Activated T-cell treated with anti-CD3 and anti-CD28 coated beads, Interleukin-2, amount 50 U/mL, for 1 hour (primary cell): ENCODE measurements around the gene MYBPC2.
A peak's percentile ranks its signal among the peaks of the same experiment; 100 is the strongest.

Source experiments
- DNase-seq: peaks from one replicate; pipeline ENCODE4 v3.0.0-alpha.2; 2020

MYBPC2 gene

GRCh38 chr19:50482916-50483315 lies 50.2 kb downstream of the MYBPC2 start:
- DNase-seq, result no peak

GRCh38 chr19:50485284-50485955 lies 52.7 kb downstream of the MYBPC2 start:
- no peak for DNase-seq

GRCh38 chr19:50486823-50487515 lies 54.3 kb downstream of the MYBPC2 start:
- peak; percentile 59 for DNase-seq

- DNase-seq, result no peak
Measured at GRCh38 chr19:50488389-50489194, 55.9 kb downstream of the MYBPC2 start.

- DNase-seq, result no peak
Measured at GRCh38 chr19:50489461-50490011, 56.8 kb downstream of the MYBPC2 start.

- no peak for DNase-seq
Measured at GRCh38 chr19:50490411-50490811, 57.7 kb downstream of the MYBPC2 start.

GRCh38 chr19:50490991-50491472 lies 58.3 kb downstream of the MYBPC2 start:
- no peak for DNase-seq

- no peak for DNase-seq
Measured at GRCh38 chr19:50492303-50493052, 59.8 kb downstream of the MYBPC2 start.

GRCh38 chr19:50493171-50493570 lies 60.5 kb downstream of the MYBPC2 start:
- DNase-seq, result no peak

GRCh38 chr19:50494186-50495019 lies 61.7 kb downstream of the MYBPC2 start:
- no peak for DNase-seq

- DNase-seq, result no peak
Measured at GRCh38 chr19:50495020-50495531, 62.4 kb downstream of the MYBPC2 start.

- no peak for DNase-seq
Measured at GRCh38 chr19:50496189-50497021, 63.7 kb downstream of the MYBPC2 start.

GRCh38 chr19:50497022-50497405 lies 64.3 kb downstream of the MYBPC2 start:
- DNase-seq, result no peak

GRCh38 chr19:50498219-50499056 lies 65.7 kb downstream of the MYBPC2 start:
- DNase-seq, result no peak

- no peak for DNase-seq
Measured at GRCh38 chr19:50500060-50500752, 67.5 kb downstream of the MYBPC2 start.

GRCh38 chr19:50500753-50501151 lies 68.1 kb downstream of the MYBPC2 start:
- DNase-seq, result no peak

- no peak for DNase-seq
Measured at GRCh38 chr19:50501186-50501567, 68.5 kb downstream of the MYBPC2 start.

GRCh38 chr19:50501568-50502475 lies 69.1 kb downstream of the MYBPC2 start:
- no peak for DNase-seq
